Testis (tissue), 2 donors: ENCODE data around the gene FHL2.

ENCODE experiments used
- CTCF ChIP-seq, 3 experiments: fragments of 450-650 bp in 2 of 3; fragments of 200-600 bp in 1 of 3; sonication (generic) in 1 of 3; IDR thresholded peaks; one replicate each; pipeline ENCODE4 v1.5.1; 2016 to 2019; ENCODE audit warnings: antibody characterized with exemption in 3 of 3, mild to moderate bottlenecking in 2 of 3, moderate library complexity in 1 of 3
- POLR2A ChIP-seq: fragments of 450-650 bp; IDR thresholded peaks from one replicate; pipeline ENCODE4 v1.6.1; 2017; ENCODE audit warnings: antibody characterized with exemption, mild to moderate bottlenecking, moderate library complexity

DNA sequence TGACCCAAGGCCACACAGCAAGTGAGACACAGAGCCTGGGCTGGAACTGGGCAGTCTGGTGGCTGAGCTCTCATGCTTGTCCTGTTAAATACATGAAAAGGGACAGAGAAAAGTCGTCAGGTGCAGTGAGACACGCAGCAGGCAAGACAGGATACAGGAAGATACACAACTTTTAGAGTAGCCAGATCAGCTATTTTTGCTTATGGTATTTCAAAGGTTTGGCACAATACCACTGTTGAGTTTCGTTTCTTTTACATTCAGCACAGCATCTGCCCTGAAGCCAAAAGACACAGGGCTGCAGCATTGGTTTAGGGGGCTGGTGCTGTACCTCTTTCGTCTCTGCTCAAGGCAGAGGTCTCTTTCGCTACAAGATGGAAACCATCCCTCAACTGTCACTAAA, 14.0 kb downstream of the FHL2 start:
- TF ChIP-seq CTCF (IDR thresholded peaks at IDR 0.05) = no peak
- TF ChIP-seq POLR2A = no peak
